Gastrocnemius medialis (tissue), 4 donors: ENCODE results near the gene ADCY2. TPM values are rescaled to one million over a fixed set of nuclear protein-coding genes. Genes with fewer than 3 reads are reported as not detected.
A peak's percentile ranks its signal among the peaks of the same experiment; 100 is the strongest.

Experiments
- ATAC-seq, 2 donors: fragments of 150-250 bp; one replicate each; pipeline ENCODE4 v1.9.1; 2016
- DNase-seq, 2 donors: peaks; one replicate each; pipeline ENCODE4 v3.0.0-alpha.2; 2019
- H3K27ac ChIP-seq, 4 donors: fragments of 200-600 bp; sonication (generic); 1 replicate in 1 of 4; 2 replicates in 3 of 4; pipeline ENCODE4 v1.5.1; 2016 to 2018; ENCODE audit warnings: mild to moderate bottlenecking in 2 of 4, moderate library complexity in 1 of 4
- H3K27me3 ChIP-seq, 3 donors: fragments of 200-600 bp; sonication (generic) in 2 of 3; 1 replicate in 1 of 3; 2 replicates in 2 of 3; pipeline versions ENCODE4 v1.5.1 to v1.6.0; 2016 to 2019; ENCODE audit warnings: mild to moderate bottlenecking in 1 of 3, moderate library complexity in 1 of 3
- H3K36me3 ChIP-seq, 2 donors: fragments of 200-600 bp; sonication (generic) in 1 of 2; one replicate each; pipeline ENCODE4 v1.5.1; 2017 to 2018
- H3K4me1 ChIP-seq, 2 donors: fragments of 200-600 bp; sonication (generic) in 1 of 2; one replicate each; pipeline ENCODE4 v1.5.1; 2016 to 2017; ENCODE audit warnings: mild to moderate bottlenecking in 2 of 2
- H3K4me3 ChIP-seq, 4 donors: fragments of 200-600 bp; sonication (generic) in 3 of 4; 1 replicate in 1 of 4; 2 replicates in 3 of 4; pipeline ENCODE4 v1.5.1; 2016 to 2019; ENCODE audit warnings: mild to moderate bottlenecking in 2 of 4
- H3K9me3 ChIP-seq, 3 donors: fragments of 200-600 bp; sonication (generic) in 2 of 3; 1 replicate in 1 of 3; 2 replicates in 2 of 3; pipeline ENCODE4 v1.5.1; 2016 to 2019
- POLR2A ChIP-seq, 2 donors: fragments of 450-650 bp; IDR thresholded peaks; one replicate each; pipeline ENCODE4 v1.6.1; 2017; ENCODE audit warnings: antibody characterized with exemption in 2 of 2, mild to moderate bottlenecking in 2 of 2, moderate library complexity in 2 of 2
- in situ Hi-C, 4 donors: fragments of 200-750 bp; cut with MboI; loops; one replicate each; pipeline versions ENCODE4 v1.15.0 to v1.8.0; 2017; ENCODE audit warnings: low sequenced_read_pairs in 4 of 4
- intact Hi-C: fragments of 100-400 bp; cut with DNase I; formaldehyde crosslinking; loops from one replicate; pipeline ENCODE4 v1.15.1; 2023; ENCODE audit warnings: low total_unique reads
- total RNA-seq, 4 donors: library from RNA; depleted of rRNA; stranded (reverse); fragments of >200 nt; gene quantifications; one replicate each; pipeline versions ENCODE4 v1.1.0 to v1.2.3, GENCODE V29; 2016
- TF ChIP-seq, protein P1 (sequence below), 5 experiments: fragments of 450-650 bp in 3 of 5; fragments of 200-600 bp in 2 of 5; sonication (generic) in 2 of 5; IDR thresholded peaks in 4 of 5; conservative IDR thresholded peaks in 1 of 5; 1 replicate in 4 of 5; 2 replicates in 1 of 5; pipeline ENCODE4 v1.5.1; 2016 to 2019; ENCODE audit warnings: antibody characterized with exemption in 5 of 5, mild to moderate bottlenecking in 3 of 5, moderate library complexity in 3 of 5

Gene ADCY2
- total RNA-seq, 4 donors from 2014 or later = 24.3 to 50.1 (median 36.5) TPM

DNA sequence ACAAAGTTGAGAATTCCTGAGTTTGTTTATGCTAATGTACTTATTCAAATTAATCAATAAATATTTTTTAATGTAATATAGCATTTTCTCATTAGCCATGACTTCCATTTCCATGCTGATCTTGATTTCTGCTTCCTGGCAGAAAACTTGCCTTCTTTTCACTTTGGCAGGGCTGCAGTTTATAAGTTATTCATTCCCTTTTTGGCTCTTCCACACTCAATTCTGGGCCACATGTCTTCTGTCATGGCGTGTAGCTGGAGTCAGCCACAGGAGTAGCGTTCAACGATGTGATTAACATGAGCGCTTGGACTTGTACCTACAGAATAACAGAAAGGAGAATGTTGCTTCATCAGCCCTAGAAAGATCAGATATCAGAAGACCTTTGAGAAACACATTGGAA is 282.1 kb downstream of the ADCY2 start:
- no peak overlapping the region for H3K4me3 ChIP-seq
- intact Hi-C loops = no loop called here
- H3K36me3 ChIP-seq = no peaks in the 10 kb centered on the region
- ATAC-seq = no peak
- TF ChIP-seq, protein P1, sequence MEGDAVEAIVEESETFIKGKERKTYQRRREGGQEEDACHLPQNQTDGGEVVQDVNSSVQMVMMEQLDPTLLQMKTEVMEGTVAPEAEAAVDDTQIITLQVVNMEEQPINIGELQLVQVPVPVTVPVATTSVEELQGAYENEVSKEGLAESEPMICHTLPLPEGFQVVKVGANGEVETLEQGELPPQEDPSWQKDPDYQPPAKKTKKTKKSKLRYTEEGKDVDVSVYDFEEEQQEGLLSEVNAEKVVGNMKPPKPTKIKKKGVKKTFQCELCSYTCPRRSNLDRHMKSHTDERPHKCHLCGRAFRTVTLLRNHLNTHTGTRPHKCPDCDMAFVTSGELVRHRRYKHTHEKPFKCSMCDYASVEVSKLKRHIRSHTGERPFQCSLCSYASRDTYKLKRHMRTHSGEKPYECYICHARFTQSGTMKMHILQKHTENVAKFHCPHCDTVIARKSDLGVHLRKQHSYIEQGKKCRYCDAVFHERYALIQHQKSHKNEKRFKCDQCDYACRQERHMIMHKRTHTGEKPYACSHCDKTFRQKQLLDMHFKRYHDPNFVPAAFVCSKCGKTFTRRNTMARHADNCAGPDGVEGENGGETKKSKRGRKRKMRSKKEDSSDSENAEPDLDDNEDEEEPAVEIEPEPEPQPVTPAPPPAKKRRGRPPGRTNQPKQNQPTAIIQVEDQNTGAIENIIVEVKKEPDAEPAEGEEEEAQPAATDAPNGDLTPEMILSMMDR (IDR thresholded peaks at IDR 0.05 in 4 of 5, conservative IDR thresholded peaks at IDR 0.05 in 1 of 5) = no peak
- no peak for TF ChIP-seq POLR2A (IDR thresholded peaks at IDR 0.05)
- H3K27ac ChIP-seq = peak overlapping the region in 1 of 4 donors; percentile 29
- in situ Hi-C loops = no loop called here
- H3K9me3 ChIP-seq = no peaks in the 10 kb centered on the region
- peaks cover 38 to 45% of the 10 kb centered on the region in 2 donors for H3K4me1 ChIP-seq
- DNase-seq = no peak
- H3K27me3 ChIP-seq = no peaks in the 10 kb centered on the region

DNA sequence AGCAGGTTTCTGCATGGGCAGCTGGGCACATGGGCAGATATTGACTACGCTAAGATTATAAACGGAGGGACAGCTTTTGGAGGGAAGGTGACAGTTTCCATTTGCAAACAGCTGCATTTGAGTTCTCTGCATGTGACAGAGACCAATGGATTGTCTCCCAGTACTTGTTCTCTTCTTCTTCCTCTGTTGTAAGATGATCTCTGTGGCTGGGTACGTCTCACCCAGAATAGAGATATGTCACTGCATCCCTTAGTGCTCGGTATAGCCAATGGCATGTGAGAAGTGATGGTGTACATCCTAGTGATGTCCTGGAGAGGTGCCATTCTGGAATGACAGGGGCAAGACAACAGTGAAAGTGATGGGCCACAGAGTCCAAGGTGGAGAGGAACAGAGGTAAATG is 283.7 kb downstream of the ADCY2 start:
- H3K4me1 ChIP-seq = peaks cover 35 to 39% of the 10 kb centered on the region in 2 donors
- intact Hi-C loops (no loop called here), in situ Hi-C loops (no loop called here)
- peak overlapping the region in 1 of 4 donors; percentile 61 for H3K27ac ChIP-seq
- DNase-seq (no peak), ATAC-seq (peak; percentile 55 to 58)
- H3K9me3 ChIP-seq = no peaks in the 10 kb centered on the region
- no peaks in the 10 kb centered on the region for H3K27me3 ChIP-seq
- no peaks in the 10 kb centered on the region for H3K36me3 ChIP-seq
- H3K4me3 ChIP-seq = no peak overlapping the region
- no peak for TF ChIP-seq POLR2A (IDR thresholded peaks at IDR 0.05)
- TF ChIP-seq, protein P1 (IDR thresholded peaks at IDR 0.05 in 4 of 5, conservative IDR thresholded peaks at IDR 0.05 in 1 of 5) = no peak

DNA sequence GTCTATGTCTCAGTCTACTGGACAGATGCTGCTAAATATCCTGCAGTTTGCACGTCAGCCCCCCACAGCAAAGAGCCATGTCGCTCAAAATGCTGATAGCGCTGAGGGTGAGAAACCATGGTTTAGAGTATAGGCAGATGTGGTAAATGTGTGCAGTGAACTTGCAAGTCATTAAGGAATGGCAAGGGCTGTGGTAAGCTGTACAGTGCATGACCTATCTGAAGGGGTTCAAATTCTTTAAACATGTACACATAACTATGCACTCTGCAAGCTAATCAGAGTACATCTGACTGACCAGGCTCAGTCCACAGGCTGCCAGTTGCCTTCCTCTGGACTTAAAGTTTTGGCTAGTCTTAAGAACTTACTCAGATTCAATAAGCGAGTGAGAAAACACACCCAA is 284.3 kb downstream of the ADCY2 start:
- H3K27ac ChIP-seq = no peak overlapping the region
- ATAC-seq = no peak
- H3K36me3 ChIP-seq = no peaks in the 10 kb centered on the region
- DNase-seq = no peak
- intact Hi-C loops (no loop called here), in situ Hi-C loops (no loop called here)
- peaks cover 33 to 39% of the 10 kb centered on the region in 2 donors for H3K4me1 ChIP-seq
- TF ChIP-seq POLR2A (IDR thresholded peaks at IDR 0.05) = no peak
- TF ChIP-seq, protein P1 (IDR thresholded peaks at IDR 0.05 in 4 of 5, conservative IDR thresholded peaks at IDR 0.05 in 1 of 5) = no peak
- H3K27me3 ChIP-seq = no peaks in the 10 kb centered on the region
- no peaks in the 10 kb centered on the region for H3K9me3 ChIP-seq
- H3K4me3 ChIP-seq = no peak overlapping the region

DNA sequence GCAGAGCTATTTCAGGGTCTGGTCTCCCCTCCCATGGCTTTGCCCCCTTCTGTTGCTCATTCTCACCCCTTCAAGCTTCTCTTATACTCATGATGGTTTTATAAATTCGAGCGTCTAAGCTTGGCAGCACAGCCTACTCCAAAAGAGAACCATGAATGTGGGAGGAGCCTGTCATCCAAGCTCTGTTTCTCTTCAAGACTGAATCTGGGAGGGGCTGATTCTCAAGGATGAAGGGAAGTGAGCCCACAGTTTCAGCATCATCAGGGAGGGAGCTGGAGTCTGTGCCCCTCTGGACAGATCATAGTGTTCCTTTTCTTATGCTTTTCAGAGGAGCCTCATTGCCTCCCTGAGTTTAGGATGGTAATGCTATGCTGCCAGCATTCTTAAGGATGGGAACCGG is 286.4 kb downstream of the ADCY2 start:
- no peak for DNase-seq
- no peaks in the 10 kb centered on the region for H3K36me3 ChIP-seq
- no peaks in the 10 kb centered on the region for H3K9me3 ChIP-seq
- intact Hi-C loops = no loop called here
- in situ Hi-C loops = no loop called here
- peaks cover 21 to 22% of the 10 kb centered on the region in 2 donors for H3K4me1 ChIP-seq
- TF ChIP-seq POLR2A (IDR thresholded peaks at IDR 0.05) = no peak
- TF ChIP-seq, protein P1 (IDR thresholded peaks at IDR 0.05 in 4 of 5, conservative IDR thresholded peaks at IDR 0.05 in 1 of 5) = no peak
- H3K27ac ChIP-seq = no peak overlapping the region
- ATAC-seq = no peak
- H3K4me3 ChIP-seq = no peak overlapping the region
- no peaks in the 10 kb centered on the region for H3K27me3 ChIP-seq

DNA sequence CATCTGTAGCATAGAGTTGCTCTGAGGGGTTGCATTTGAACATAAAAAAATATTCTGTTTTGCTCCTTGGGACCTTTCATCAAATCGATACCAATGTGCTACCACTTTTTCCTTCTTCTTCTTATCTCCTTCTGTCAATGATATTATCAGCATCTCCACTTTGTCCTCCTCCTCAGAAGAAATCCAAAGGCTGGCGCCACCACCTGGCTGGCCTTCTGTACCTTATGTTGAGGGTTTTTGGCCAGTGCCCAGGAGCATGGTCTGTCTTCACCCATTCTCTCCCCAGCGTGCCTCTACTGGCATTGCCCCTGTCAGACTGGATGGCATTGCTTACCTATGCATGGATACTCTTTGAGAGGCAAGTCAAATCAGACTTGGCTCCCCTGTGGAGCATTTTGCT is 287.8 kb downstream of the ADCY2 start:
- H3K27me3 ChIP-seq = no peaks in the 10 kb centered on the region
- DNase-seq = no peak
- TF ChIP-seq POLR2A (IDR thresholded peaks at IDR 0.05) = no peak
- TF ChIP-seq, protein P1 (IDR thresholded peaks at IDR 0.05 in 4 of 5, conservative IDR thresholded peaks at IDR 0.05 in 1 of 5) = no peak
- in situ Hi-C loops (no loop called here), intact Hi-C loops (no loop called here)
- no peaks in the 10 kb centered on the region for H3K9me3 ChIP-seq
- H3K27ac ChIP-seq = no peak overlapping the region
- ATAC-seq = no peak
- no peaks in the 10 kb centered on the region for H3K36me3 ChIP-seq
- H3K4me3 ChIP-seq = no peak overlapping the region
- H3K4me1 ChIP-seq = peaks cover 8 to 12% of the 10 kb centered on the region in 2 donors
